RWPE1 (cell line): Measurements from ENCODE around the gene SLC49A3.

Experiments used
- CTCF ChIA-PET: fragments of 350-600 bp; sonication (Branson Sonifier 250); formaldehyde crosslinking; extraction: SDS; loops from one replicate; lab custom pipeline; 2021; lab: Yijun Ruan, JAX
- POLR2A ChIA-PET: fragments of 400-600 bp; formaldehyde crosslinking; extraction: SDS; loops from one replicate; lab custom pipeline; 2020; ENCODE audit warnings: antibody characterized with exemption; ENCODE audit not compliant: low non-redundant PET; lab: Yijun Ruan, JAX
- DNase-seq: peaks from one replicate; pipeline ENCODE4 v3.0.0; 2012; ENCODE audit warnings: low spot score
- H3K27ac ChIP-seq: fragments of 450-650 bp; 2 replicates; pipeline ENCODE4 v1.5.1; 2017
- CTCF ChIP-seq: fragments of 450-650 bp; conservative IDR thresholded peaks from 2 replicates; pipeline ENCODE4 v1.5.1; 2017; ENCODE audit warnings: low read depth, mild to moderate bottlenecking

SLC49A3 gene

GRCh38 chr4:665751-666435, 23.1 kb downstream of the SLC49A3 start:
- ChIA-PET POLR2A (no interaction called here), CTCF (no interaction called here)
- no peak for TF ChIP-seq CTCF
- no peak for DNase-seq
- no peak overlapping the region for H3K27ac ChIP-seq

- CTCF ChIA-PET, result no interaction called here
- POLR2A ChIA-PET, result no interaction called here
- no peak for TF ChIP-seq CTCF
- DNase-seq, result no peak
- no peak overlapping the region for H3K27ac ChIP-seq
These were observed 23.6 kb downstream of the SLC49A3 start for GRCh38 chr4:665381-665750.

- no peak for TF ChIP-seq CTCF
- DNase-seq, result no peak
- H3K27ac ChIP-seq, result no peak overlapping the region
- ChIA-PET CTCF (no interaction called here), POLR2A (no interaction called here)
These were observed 24.2 kb downstream of the SLC49A3 start for GRCh38 chr4:664713-665231.

GRCh38 chr4:663438-664428, 25.2 kb downstream of the SLC49A3 start:
- no peak for DNase-seq

GRCh38 chr4:663046-663437, 25.9 kb downstream of the SLC49A3 start:
- ChIA-PET POLR2A (no interaction called here), CTCF (no interaction called here)
- H3K27ac ChIP-seq, result no peak overlapping the region
- TF ChIP-seq CTCF, result no peak
- no peak for DNase-seq

More at GRCh38 chr4:663438-664428, 25.2 kb downstream of the SLC49A3 start:
- POLR2A ChIA-PET, result no interaction called here
- H3K27ac ChIP-seq, result no peak overlapping the region
- CTCF ChIA-PET, result no interaction called here
- no peak for TF ChIP-seq CTCF
